DND-41 (cell line): Measurements from ENCODE around the gene KCNMB1.

Experiments
- ATAC-seq: fragments of 200-7000 bp; cut with Tn5 transposase; 3 replicates; pipeline ENCODE4 v1.9.1; 2021; ENCODE audit warnings: low read depth; ENCODE audit not compliant: insufficient read depth
- DNase-seq: peaks from one replicate; pipeline ENCODE4 v3.0.0-alpha.2; 2020
- H2AFZ ChIP-seq: 2 replicates; pipeline ENCODE4 v1.6.0; 2012; ENCODE audit warnings: low read depth, low read length
- H3K27ac ChIP-seq: 2 replicates; pipeline ENCODE4 v1.5.1; 2012; ENCODE audit warnings: low read length, inconsistent platforms
- H3K27me3 ChIP-seq: fragments of 200-600 bp; sonication (generic); 2 replicates; pipeline ENCODE4 v1.6.0; 2012; ENCODE audit warnings: low read length, mild to moderate bottlenecking, inconsistent platforms; ENCODE audit not compliant: insufficient read depth, poor library complexity
- H3K36me3 ChIP-seq: 2 replicates; pipeline ENCODE4 v1.5.1; 2012; ENCODE audit warnings: low read length, inconsistent platforms; ENCODE audit not compliant: insufficient read depth
- H3K4me1 ChIP-seq: 2 replicates; pipeline ENCODE4 v1.5.1; 2012; ENCODE audit warnings: mild to moderate bottlenecking, low read length; ENCODE audit not compliant: insufficient read depth
- H3K4me2 ChIP-seq: 2 replicates; pipeline ENCODE4 v1.6.0; 2012; ENCODE audit warnings: mild to moderate bottlenecking, moderate library complexity, low read length, inconsistent platforms; ENCODE audit not compliant: insufficient read depth
- H3K4me3 ChIP-seq, 2 experiments: fragments of 200-600 bp in 1 of 2; shearing (Covaris generic) in 1 of 2; 2 replicates each; pipeline ENCODE4 v1.5.1; 2012 to 2016; ENCODE audit warnings: inconsistent platforms in 2 of 2, low read length in 2 of 2, mild to moderate bottlenecking in 2 of 2, low read depth in 1 of 2, moderate library complexity in 1 of 2
- H3K79me2 ChIP-seq: 2 replicates; pipeline ENCODE4 v1.6.0; 2012; ENCODE audit warnings: low read length, inconsistent platforms; ENCODE audit not compliant: insufficient read depth
- H3K9ac ChIP-seq: 2 replicates; pipeline ENCODE4 v1.6.0; 2012; ENCODE audit warnings: low read depth, mild to moderate bottlenecking, inconsistent platforms, low read length, moderate library complexity
- H3K9me3 ChIP-seq: 2 replicates; pipeline ENCODE4 v1.5.1; 2012; ENCODE audit warnings: low read length, moderate library complexity, mild to moderate bottlenecking, inconsistent platforms; ENCODE audit not compliant: insufficient read depth, severe bottlenecking
- H4K20me1 ChIP-seq: 2 replicates; pipeline ENCODE4 v1.6.0; 2012; ENCODE audit warnings: low read length; ENCODE audit not compliant: insufficient read depth
- CTCF ChIP-seq: IDR thresholded peaks from 2 replicates; pipeline ENCODE4 v1.5.1; 2012; ENCODE audit warnings: borderline replicate concordance, low read length, moderate library complexity, mild to moderate bottlenecking; ENCODE audit not compliant: poor library complexity, severe bottlenecking; ENCODE audit errors: extremely low read depth
- EZH2 ChIP-seq: IDR thresholded peaks from 3 replicates; pipeline ENCODE4 v1.6.1; 2012; ENCODE audit warnings: borderline replicate concordance, low read depth, mild to moderate bottlenecking, moderate library complexity, low read length, inconsistent platforms; ENCODE audit not compliant: severe bottlenecking

Gene KCNMB1

GRCh38 chr5:170413897-170414296 is 24.7 kb upstream of the KCNMB1 start:
- no peaks in the 10 kb centered on the region for H4K20me1 ChIP-seq
- H2AFZ ChIP-seq, result no peak overlapping the region
- no peaks in the 10 kb centered on the region for H3K79me2 ChIP-seq
- H3K9ac ChIP-seq, result no peak overlapping the region
- no peaks in the 10 kb centered on the region for H3K4me1 ChIP-seq
- ATAC-seq (no peak), DNase-seq (no peak)
- H3K4me2 ChIP-seq, result no peak overlapping the region
- no peak for TF ChIP-seq CTCF
- peaks cover 3% of the 10 kb centered on the region for H3K27me3 ChIP-seq
- H3K9me3 ChIP-seq, result no peaks in the 10 kb centered on the region
- H3K36me3 ChIP-seq, result no peaks in the 10 kb centered on the region
- H3K27ac ChIP-seq, result no peak overlapping the region
- no peak overlapping the region for H3K4me3 ChIP-seq

GRCh38 chr5:170411100-170411499 is 21.9 kb upstream of the KCNMB1 start:
- peaks cover 6% of the 10 kb centered on the region for H3K27me3 ChIP-seq
- no peaks in the 10 kb centered on the region for H3K4me1 ChIP-seq
- H3K27ac ChIP-seq, result no peak overlapping the region
- H3K36me3 ChIP-seq, result no peaks in the 10 kb centered on the region
- H2AFZ ChIP-seq, result no peak overlapping the region
- no peak overlapping the region for H3K4me3 ChIP-seq
- H3K9me3 ChIP-seq, result no peaks in the 10 kb centered on the region
- H4K20me1 ChIP-seq, result no peaks in the 10 kb centered on the region
- TF ChIP-seq CTCF (peak; percentile 11), EZH2 (no peak)
- no peak for DNase-seq
- H3K79me2 ChIP-seq, result no peaks in the 10 kb centered on the region
- ATAC-seq, result no peak
- no peak overlapping the region for H3K4me2 ChIP-seq
- no peak overlapping the region for H3K9ac ChIP-seq

- H3K79me2 ChIP-seq, result no peaks in the 10 kb centered on the region
Measured at GRCh38 chr5:170410401-170410800, 21.2 kb upstream of the KCNMB1 start.

More at GRCh38 chr5:170410401-170410800, 21.2 kb upstream of the KCNMB1 start:
- H3K36me3 ChIP-seq, result no peaks in the 10 kb centered on the region
- H4K20me1 ChIP-seq, result no peaks in the 10 kb centered on the region
- DNase-seq (no peak), ATAC-seq (no peak)
- no peaks in the 10 kb centered on the region for H3K9me3 ChIP-seq
- no peak overlapping the region for H3K4me3 ChIP-seq
- no peak overlapping the region for H3K9ac ChIP-seq
- no peak overlapping the region for H3K4me2 ChIP-seq
- no peaks in the 10 kb centered on the region for H3K4me1 ChIP-seq
- H3K27me3 ChIP-seq, result peaks cover 6% of the 10 kb centered on the region
- H2AFZ ChIP-seq, result no peak overlapping the region
- no peak overlapping the region for H3K27ac ChIP-seq
- TF ChIP-seq EZH2 (no peak), CTCF (no peak)
